NCI-H1417 treated with DMSO at 0.1 percent for 48 hours (cell line): ENCODE results near the gene ATP6V1C2.

Experiments used
- DNase-seq: peaks from one replicate; lab custom pipeline; 2025; lab: John Stamatoyannopoulos, UW

ATP6V1C2 gene

GRCh38 chr2:10733566-10733925, 12.1 kb downstream of the ATP6V1C2 start:
- no peak for DNase-seq

GRCh38 chr2:10733980-10734379, 12.6 kb downstream of the ATP6V1C2 start:
- no peak for DNase-seq

- DNase-seq = no peak
Observed at GRCh38 chr2:10738192-10738591, 16.8 kb downstream of the ATP6V1C2 start.

GRCh38 chr2:10740226-10740625, 18.8 kb downstream of the ATP6V1C2 start:
- DNase-seq = no peak

GRCh38 chr2:10741139-10741538, 19.7 kb downstream of the ATP6V1C2 start:
- no peak for DNase-seq

- no peak for DNase-seq
Observed at GRCh38 chr2:10742666-10743065, 21.2 kb downstream of the ATP6V1C2 start.

- no peak for DNase-seq
Observed at GRCh38 chr2:10750610-10751009, 29.2 kb downstream of the ATP6V1C2 start.

GRCh38 chr2:10752236-10752635, 30.8 kb downstream of the ATP6V1C2 start:
- DNase-seq = no peak

- DNase-seq = no peak
Observed at GRCh38 chr2:10753156-10753555, 31.7 kb downstream of the ATP6V1C2 start.

- DNase-seq = no peak
Observed at GRCh38 chr2:10753876-10754275, 32.4 kb downstream of the ATP6V1C2 start.

- DNase-seq = no peak
Observed at GRCh38 chr2:10755621-10756020, 34.2 kb downstream of the ATP6V1C2 start.

GRCh38 chr2:10757814-10758286, 36.4 kb downstream of the ATP6V1C2 start:
- no peak for DNase-seq

GRCh38 chr2:10759151-10759714, 37.8 kb downstream of the ATP6V1C2 start:
- no peak for DNase-seq

GRCh38 chr2:10760794-10761504, 39.5 kb downstream of the ATP6V1C2 start:
- DNase-seq = no peak

- DNase-seq = no peak
Observed at GRCh38 chr2:10761591-10761990, 40.2 kb downstream of the ATP6V1C2 start.

- DNase-seq = no peak
Observed at GRCh38 chr2:10762651-10763460, 41.4 kb downstream of the ATP6V1C2 start.

- DNase-seq = no peak
Observed at GRCh38 chr2:10763461-10763800, 42.0 kb downstream of the ATP6V1C2 start.

- no peak for DNase-seq
Observed at GRCh38 chr2:10764096-10764785, 42.8 kb downstream of the ATP6V1C2 start.

- no peak for DNase-seq
Observed at GRCh38 chr2:10764896-10765295, 43.5 kb downstream of the ATP6V1C2 start.

GRCh38 chr2:10765461-10765860, 44.0 kb downstream of the ATP6V1C2 start:
- no peak for DNase-seq

GRCh38 chr2:10765914-10766313, 44.5 kb downstream of the ATP6V1C2 start:
- no peak for DNase-seq

- no peak for DNase-seq
Observed at GRCh38 chr2:10768063-10768507, 46.7 kb downstream of the ATP6V1C2 start.
